SK-N-SH treated with all-trans-retinoic acid at 6 μM for 48 hours (cell line): ENCODE results near the gene ATP7B.

Experiments used
- GLIS3 ChIP-seq: fragments of 250-450 bp; sonication (Bioruptor Pico); IDR thresholded peaks from 2 replicates; pipeline ENCODE4 v1.5.0; 2020; ENCODE audit warnings: mild to moderate bottlenecking, moderate library complexity
- ZFP30 ChIP-seq: fragments of 450-650 bp; formaldehyde crosslinking; IDR thresholded peaks from 2 replicates; pipeline ENCODE4 v1.5.0; 2022; ENCODE audit warnings: mild to moderate bottlenecking, moderate library complexity
- ZNF8 ChIP-seq: fragments of 450-650 bp; formaldehyde crosslinking; IDR thresholded peaks from 2 replicates; pipeline ENCODE4 v1.5.0; 2020; ENCODE audit warnings: mild to moderate bottlenecking, moderate library complexity
- TF ChIP-seq, protein P1 (sequence below): fragments of 250-450 bp; sonication (Bioruptor Pico); IDR thresholded peaks from 2 replicates; pipeline ENCODE4 v1.8.0; 2020; ENCODE audit warnings: mild to moderate bottlenecking, moderate library complexity, borderline replicate concordance

DNA sequence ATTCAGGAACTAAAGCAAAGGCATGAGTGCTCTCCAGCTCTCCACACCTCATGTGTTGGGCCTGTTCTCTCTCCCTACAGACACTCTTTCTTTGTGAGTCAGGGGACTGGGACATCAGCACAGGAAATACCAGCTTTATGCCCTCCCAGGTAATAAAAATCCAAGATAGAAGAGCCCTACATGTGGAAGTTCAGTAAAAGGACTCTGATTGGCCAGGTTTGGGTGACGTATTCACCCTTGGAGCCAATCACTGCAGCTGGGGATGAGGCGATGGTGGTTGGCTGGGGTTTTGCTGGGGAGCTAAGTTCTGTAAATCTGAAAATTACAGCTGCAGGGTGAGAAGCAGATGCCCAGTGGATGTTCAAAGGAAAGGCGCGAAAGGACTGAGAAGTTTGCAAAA is 117.0 kb downstream of the ATP7B start:
- TF ChIP-seq ZFP30 (CRISPR knock-in tag): no peak
- TF ChIP-seq, protein P1, sequence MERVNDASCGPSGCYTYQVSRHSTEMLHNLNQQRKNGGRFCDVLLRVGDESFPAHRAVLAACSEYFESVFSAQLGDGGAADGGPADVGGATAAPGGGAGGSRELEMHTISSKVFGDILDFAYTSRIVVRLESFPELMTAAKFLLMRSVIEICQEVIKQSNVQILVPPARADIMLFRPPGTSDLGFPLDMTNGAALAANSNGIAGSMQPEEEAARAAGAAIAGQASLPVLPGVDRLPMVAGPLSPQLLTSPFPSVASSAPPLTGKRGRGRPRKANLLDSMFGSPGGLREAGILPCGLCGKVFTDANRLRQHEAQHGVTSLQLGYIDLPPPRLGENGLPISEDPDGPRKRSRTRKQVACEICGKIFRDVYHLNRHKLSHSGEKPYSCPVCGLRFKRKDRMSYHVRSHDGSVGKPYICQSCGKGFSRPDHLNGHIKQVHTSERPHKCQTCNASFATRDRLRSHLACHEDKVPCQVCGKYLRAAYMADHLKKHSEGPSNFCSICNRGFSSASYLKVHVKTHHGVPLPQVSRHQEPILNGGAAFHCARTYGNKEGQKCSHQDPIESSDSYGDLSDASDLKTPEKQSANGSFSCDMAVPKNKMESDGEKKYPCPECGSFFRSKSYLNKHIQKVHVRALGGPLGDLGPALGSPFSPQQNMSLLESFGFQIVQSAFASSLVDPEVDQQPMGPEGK (CRISPR knock-in tag): no peak
- no peak for TF ChIP-seq GLIS3 (CRISPR knock-in tag)
- TF ChIP-seq ZNF8 (CRISPR knock-in tag): no peak
